ENCODE data around the gene GABRR3. TPM values are rescaled to one million over a fixed set of nuclear protein-coding genes. Genes with fewer than 3 reads are reported as not detected.

GABRR3 gene
- total RNA-seq, 1 donor from 2014 or later: not detected

DNA sequence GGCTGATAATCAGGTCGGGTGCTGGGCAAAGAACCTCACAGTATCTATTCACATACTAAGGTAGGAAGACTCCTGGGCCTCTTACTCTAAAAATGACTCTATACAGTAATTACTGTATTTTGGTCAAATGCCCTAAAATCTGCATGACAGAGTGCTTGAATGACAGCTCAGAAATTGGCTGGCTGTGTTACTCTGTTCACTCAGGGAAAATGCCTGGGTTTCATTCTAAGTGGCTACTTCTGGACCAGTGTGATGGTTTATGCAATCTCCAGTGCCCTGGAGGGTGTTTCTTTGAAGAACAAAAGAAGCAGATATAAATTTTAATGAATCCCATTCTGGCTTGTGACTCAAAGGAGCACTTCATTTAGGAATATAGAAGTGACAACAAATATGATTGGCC is 2.2 kb downstream of the GABRR3 start:
- Mint-ChIP-seq H3K27me3 (ENCODE audit: unreplicated experiment) (peaks cover 52% of the 10 kb centered on the region), H3K36me3 (ENCODE audit: unreplicated experiment) (no peaks in the 10 kb centered on the region), H3K9me3 (ENCODE audit: unreplicated experiment) (no peaks in the 10 kb centered on the region), H3K4me3 (ENCODE audit: unreplicated experiment) (no peak overlapping the region), H3K4me1 (ENCODE audit: unreplicated experiment) (no peaks in the 10 kb centered on the region), H3K27ac (ENCODE audit: unreplicated experiment) (no peak overlapping the region)
- TF ChIP-seq, protein P1, sequence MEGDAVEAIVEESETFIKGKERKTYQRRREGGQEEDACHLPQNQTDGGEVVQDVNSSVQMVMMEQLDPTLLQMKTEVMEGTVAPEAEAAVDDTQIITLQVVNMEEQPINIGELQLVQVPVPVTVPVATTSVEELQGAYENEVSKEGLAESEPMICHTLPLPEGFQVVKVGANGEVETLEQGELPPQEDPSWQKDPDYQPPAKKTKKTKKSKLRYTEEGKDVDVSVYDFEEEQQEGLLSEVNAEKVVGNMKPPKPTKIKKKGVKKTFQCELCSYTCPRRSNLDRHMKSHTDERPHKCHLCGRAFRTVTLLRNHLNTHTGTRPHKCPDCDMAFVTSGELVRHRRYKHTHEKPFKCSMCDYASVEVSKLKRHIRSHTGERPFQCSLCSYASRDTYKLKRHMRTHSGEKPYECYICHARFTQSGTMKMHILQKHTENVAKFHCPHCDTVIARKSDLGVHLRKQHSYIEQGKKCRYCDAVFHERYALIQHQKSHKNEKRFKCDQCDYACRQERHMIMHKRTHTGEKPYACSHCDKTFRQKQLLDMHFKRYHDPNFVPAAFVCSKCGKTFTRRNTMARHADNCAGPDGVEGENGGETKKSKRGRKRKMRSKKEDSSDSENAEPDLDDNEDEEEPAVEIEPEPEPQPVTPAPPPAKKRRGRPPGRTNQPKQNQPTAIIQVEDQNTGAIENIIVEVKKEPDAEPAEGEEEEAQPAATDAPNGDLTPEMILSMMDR (IDR thresholded peaks at IDR 0.05): no peak
- no peak for DNase-seq (ENCODE audit: extremely low spot score, unreplicated experiment)

DNA sequence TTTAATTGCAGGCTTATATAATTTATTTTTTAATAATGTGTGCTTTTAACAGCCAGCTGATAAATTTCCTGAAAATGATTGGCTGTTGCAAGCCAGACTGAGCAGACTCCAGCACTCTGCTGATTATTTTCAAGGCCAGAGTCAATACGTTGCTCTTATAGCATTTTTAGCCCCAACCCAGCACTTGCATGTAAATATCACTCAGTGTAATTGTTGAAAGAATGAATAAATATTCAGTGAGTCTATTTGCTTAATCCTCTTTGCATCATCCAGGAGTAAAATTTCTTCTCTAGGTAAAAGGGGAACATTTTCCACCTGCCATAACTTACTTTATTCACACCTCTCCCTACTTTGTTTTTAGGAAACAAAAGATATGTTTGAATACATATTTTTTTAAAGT is 2.9 kb downstream of the GABRR3 start:
- Mint-ChIP-seq H3K4me1 (ENCODE audit: unreplicated experiment) (no peaks in the 10 kb centered on the region), H3K9me3 (ENCODE audit: unreplicated experiment) (no peaks in the 10 kb centered on the region), H3K4me3 (ENCODE audit: unreplicated experiment) (no peak overlapping the region), H3K27ac (ENCODE audit: unreplicated experiment) (no peak overlapping the region), H3K36me3 (ENCODE audit: unreplicated experiment) (no peaks in the 10 kb centered on the region), H3K27me3 (ENCODE audit: unreplicated experiment) (peaks cover 46% of the 10 kb centered on the region)
- DNase-seq (ENCODE audit: extremely low spot score, unreplicated experiment): no peak
- TF ChIP-seq, protein P1 (IDR thresholded peaks at IDR 0.05): no peak

DNA sequence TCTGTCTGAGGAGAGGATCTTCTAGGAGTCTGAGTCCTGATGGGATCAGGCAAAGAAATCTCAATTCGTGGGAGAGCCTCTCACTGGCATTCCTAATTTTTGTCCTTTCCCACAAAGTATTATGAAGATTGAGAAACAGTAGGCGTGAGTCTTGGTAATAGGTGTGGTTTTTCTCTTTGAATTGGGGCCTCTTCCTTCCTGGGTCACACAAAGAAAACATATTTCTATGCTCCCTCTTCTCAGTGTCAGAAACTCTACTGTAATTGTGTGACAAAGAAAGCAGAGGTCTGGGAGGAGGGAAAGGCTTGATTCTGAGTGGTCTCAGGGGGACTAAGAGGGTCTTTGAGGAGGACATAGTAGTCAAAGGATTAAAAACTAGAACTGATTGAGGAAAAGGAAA is 6.0 kb downstream of the GABRR3 start:
- Mint-ChIP-seq H3K4me3 (ENCODE audit: unreplicated experiment) (no peak overlapping the region), H3K27me3 (ENCODE audit: unreplicated experiment) (peaks cover 60% of the 10 kb centered on the region), H3K4me1 (ENCODE audit: unreplicated experiment) (no peaks in the 10 kb centered on the region), H3K36me3 (ENCODE audit: unreplicated experiment) (no peaks in the 10 kb centered on the region), H3K27ac (ENCODE audit: unreplicated experiment) (no peak overlapping the region), H3K9me3 (ENCODE audit: unreplicated experiment) (no peaks in the 10 kb centered on the region)
- DNase-seq (ENCODE audit: extremely low spot score, unreplicated experiment): no peak
- TF ChIP-seq, protein P1 (IDR thresholded peaks at IDR 0.05): no peak

DNA sequence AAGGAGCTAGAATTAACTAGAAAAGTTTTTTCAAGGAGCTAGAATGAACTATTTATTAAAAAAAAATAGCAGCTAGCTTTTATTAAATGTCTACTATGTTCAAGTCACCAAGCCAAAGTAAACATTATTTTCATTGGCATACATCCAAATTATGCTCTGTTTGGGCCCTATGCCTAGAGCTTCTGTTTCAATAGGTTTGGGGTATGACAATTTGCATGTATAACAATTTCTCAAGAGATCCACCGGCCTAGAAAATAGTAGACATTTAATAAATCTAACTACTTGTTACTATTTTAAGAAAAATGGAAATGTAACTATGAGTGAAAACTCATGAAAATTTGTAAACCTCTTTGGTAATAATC is 8.0 kb downstream of the GABRR3 start:
- Mint-ChIP-seq H3K4me3 (ENCODE audit: unreplicated experiment) (no peak overlapping the region), H3K9me3 (ENCODE audit: unreplicated experiment) (no peaks in the 10 kb centered on the region), H3K36me3 (ENCODE audit: unreplicated experiment) (no peaks in the 10 kb centered on the region), H3K4me1 (ENCODE audit: unreplicated experiment) (no peaks in the 10 kb centered on the region), H3K27ac (ENCODE audit: unreplicated experiment) (no peak overlapping the region), H3K27me3 (ENCODE audit: unreplicated experiment) (peaks cover 54% of the 10 kb centered on the region)
- TF ChIP-seq, protein P1 (IDR thresholded peaks at IDR 0.05): no peak
- no peak for DNase-seq (ENCODE audit: extremely low spot score, unreplicated experiment)

- no peaks in the 10 kb centered on the region for H3K4me1 Mint-ChIP-seq (ENCODE audit: unreplicated experiment)
- peaks cover 58% of the 10 kb centered on the region for H3K27me3 Mint-ChIP-seq (ENCODE audit: unreplicated experiment)
- TF ChIP-seq, protein P1 (IDR thresholded peaks at IDR 0.05): no peak
- H3K9me3 Mint-ChIP-seq (ENCODE audit: unreplicated experiment): no peaks in the 10 kb centered on the region
- H3K27ac Mint-ChIP-seq (ENCODE audit: unreplicated experiment): no peak overlapping the region
- DNase-seq (ENCODE audit: extremely low spot score, unreplicated experiment): no peak
- no peak overlapping the region for H3K4me3 Mint-ChIP-seq (ENCODE audit: unreplicated experiment)
- no peaks in the 10 kb centered on the region for H3K36me3 Mint-ChIP-seq (ENCODE audit: unreplicated experiment)
These were observed 8.6 kb downstream of the GABRR3 start for GRCh38 chr3:98026425-98027084.

Data from osteocyte (in vitro differentiated cells).